ENCODE measurements around the gene PROSER2. TPM values are rescaled to one million over a fixed set of nuclear protein-coding genes. Genes with fewer than 3 reads are reported as not detected.
A peak's percentile ranks its signal among the peaks of the same experiment; 100 is the strongest.
"Not testable (repeated sequence)": the region's sequence is repeated elsewhere in the genome, so short reads cannot be mapped to it uniquely, and the experiment has no call there.

Gene PROSER2
- polyA plus RNA-seq, 6 donors from 2014 or later, result 0.31 to 0.59 TPM; not detected in 4

GRCh38 chr10:11880151-11881029, 57.2 kb downstream of the PROSER2 start:
- Mint-ChIP-seq H3K4me3 (no peak overlapping the region), H3K9me3 (no peaks in the 10 kb centered on the region), H3K27ac (peak overlapping the region in 1 of 6 donors; percentile 84), H3K36me3 (no peaks in the 10 kb centered on the region), H3K27me3 (no peaks in the 10 kb centered on the region), H3K4me1 (no peaks in the 10 kb centered on the region)
- DNase-seq, result no peak
- no peak for ATAC-seq (ENCODE audit: low read depth in 2 of 2)

- Mint-ChIP-seq H3K4me1 (no peaks in the 10 kb centered on the region), H3K27ac (no peak overlapping the region), H3K36me3 (no peaks in the 10 kb centered on the region), H3K9me3 (no peaks in the 10 kb centered on the region), H3K4me3 (no peak overlapping the region), H3K27me3 (no peaks in the 10 kb centered on the region)
- ATAC-seq (ENCODE audit: low read depth in 2 of 2) (no peak), DNase-seq (no peak)
Observed at GRCh38 chr10:11881030-11881476, 57.9 kb downstream of the PROSER2 start.

GRCh38 chr10:11881477-11882417, 58.6 kb downstream of the PROSER2 start:
- Mint-ChIP-seq H3K36me3 (no peaks in the 10 kb centered on the region), H3K4me1 (no peaks in the 10 kb centered on the region), H3K4me3 (no peak overlapping the region), H3K27me3 (no peaks in the 10 kb centered on the region), H3K9me3 (no peaks in the 10 kb centered on the region), H3K27ac (peak overlapping the region in 1 of 6 donors; percentile 61)
- DNase-seq (no peak), ATAC-seq (ENCODE audit: low read depth in 2 of 2) (no peak)

DNA sequence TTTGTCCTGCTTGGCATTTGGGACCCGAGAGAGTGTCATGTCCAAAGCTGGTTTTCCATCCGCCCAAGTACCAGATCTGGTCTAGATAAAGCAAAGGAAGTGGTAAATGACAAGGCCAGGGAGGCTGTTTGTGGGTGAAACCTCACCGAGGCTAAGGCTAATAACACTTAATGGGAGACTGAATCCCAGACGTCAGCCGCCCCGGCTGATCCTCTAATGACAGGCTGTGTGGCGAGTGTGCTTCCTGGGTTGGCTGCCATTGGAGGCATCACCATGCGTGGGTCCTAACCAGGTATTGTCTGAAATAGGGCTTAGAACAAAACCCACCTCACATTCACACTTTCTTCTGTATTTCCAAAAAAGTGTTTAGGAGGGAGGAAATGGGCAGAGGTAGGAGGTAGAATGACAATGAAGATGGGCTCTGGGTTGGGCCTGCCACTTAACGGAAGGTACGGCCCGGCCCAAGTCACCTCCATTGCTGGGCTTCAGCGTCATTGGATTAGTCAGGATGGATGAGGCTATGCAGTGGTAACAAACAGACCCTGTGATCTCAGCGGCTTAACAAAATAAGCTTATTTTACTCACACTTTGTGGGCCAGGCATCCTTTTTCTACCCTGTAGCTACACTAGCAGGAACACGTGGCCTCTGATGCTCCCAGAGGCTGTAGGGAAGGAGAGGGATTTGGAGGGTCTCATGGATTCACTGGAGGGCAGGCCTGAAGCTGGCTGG, 59.7 kb downstream of the PROSER2 start:
- H3K4me1 Mint-ChIP-seq, result no peaks in the 10 kb centered on the region
- no peaks in the 10 kb centered on the region for H3K36me3 Mint-ChIP-seq
- H3K9me3 Mint-ChIP-seq, result no peaks in the 10 kb centered on the region
- no peaks in the 10 kb centered on the region for H3K27me3 Mint-ChIP-seq
- no peak overlapping the region for H3K27ac Mint-ChIP-seq
- DNase-seq (no peak), ATAC-seq (ENCODE audit: low read depth in 2 of 2) (no peak)
- H3K4me3 Mint-ChIP-seq, result no peak overlapping the region

DNA sequence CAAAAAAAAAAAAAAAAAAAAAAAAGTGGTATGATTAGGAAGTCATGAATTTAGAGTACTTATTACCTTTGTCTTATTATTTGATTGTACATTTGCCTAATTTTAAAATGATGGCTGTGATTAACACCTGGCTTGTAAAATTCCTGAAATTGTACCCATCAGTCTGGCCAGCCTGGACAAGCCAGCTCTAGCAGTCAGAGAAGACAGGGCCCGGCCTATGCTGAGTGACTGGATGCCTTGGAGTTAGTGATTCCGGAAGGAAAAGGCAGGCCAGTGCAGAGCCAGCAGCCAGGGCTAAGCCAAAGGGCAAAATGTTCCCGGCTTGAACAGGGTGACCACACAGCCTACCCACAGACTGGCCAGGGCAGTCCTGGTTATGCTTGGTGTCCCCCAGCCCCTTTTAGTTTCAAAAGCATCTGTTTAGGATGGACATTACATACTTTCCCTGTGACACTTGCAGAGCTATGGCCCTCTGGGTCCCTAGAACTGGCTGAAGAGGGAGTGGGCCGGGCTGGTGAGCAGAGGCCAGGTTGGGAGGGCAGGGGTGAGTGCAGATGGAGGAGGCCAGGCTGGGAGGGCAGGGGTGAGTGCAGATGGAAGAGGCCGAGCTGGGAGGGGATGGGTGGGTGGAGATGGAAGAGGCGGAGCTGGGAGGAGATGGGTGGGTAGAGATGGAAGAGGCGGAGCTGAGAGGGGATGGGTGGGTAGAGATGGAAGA, 61.7 kb downstream of the PROSER2 start:
- Mint-ChIP-seq H3K36me3 (no peaks in the 10 kb centered on the region), H3K4me1 (no peaks in the 10 kb centered on the region), H3K27me3 (no peaks in the 10 kb centered on the region), H3K4me3 (no peak overlapping the region), H3K9me3 (no peaks in the 10 kb centered on the region), H3K27ac (no peak overlapping the region)
- ATAC-seq (ENCODE audit: low read depth in 2 of 2), result no peak
- DNase-seq, result no peak

DNA sequence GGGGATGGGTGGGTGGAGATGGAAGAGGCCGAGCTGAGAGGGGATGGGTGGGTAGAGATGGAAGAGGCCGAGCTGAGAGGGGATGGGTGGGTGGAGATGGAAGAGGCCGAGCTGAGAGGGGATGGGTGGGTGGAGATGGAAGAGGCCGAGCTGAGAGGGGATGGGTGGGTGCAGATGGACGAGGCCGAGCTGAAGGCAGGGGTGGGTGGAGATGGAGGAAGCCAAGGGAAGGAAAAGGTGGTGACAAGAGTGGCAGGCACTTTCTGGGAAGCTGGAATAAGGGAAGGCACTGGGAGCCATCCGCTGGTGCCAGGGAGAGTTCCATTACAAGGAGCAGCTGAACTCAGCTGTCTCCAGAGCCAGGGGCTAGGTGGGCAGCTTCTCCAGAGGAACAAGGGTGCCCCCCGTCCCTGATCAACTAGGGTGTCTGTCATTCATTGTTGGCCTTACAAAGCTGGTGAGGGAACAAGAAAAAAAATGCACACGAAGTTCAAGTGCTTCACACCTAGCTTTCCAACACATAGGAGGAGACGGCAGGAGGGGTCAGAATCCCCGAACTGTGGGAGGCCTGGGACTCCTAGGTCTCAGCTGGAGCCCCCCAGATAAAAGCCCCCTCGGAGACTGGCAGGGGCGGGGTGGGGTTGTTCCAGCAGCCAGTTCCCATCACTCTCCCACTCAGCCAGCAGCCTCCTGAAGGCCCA, 62.4 kb downstream of the PROSER2 start:
- H3K4me1 Mint-ChIP-seq, result no peaks in the 10 kb centered on the region
- no peaks in the 10 kb centered on the region for H3K36me3 Mint-ChIP-seq
- no peaks in the 10 kb centered on the region for H3K27me3 Mint-ChIP-seq
- no peak overlapping the region for H3K4me3 Mint-ChIP-seq
- no peak for DNase-seq
- no peak for ATAC-seq (ENCODE audit: low read depth in 2 of 2)
- no peak overlapping the region for H3K27ac Mint-ChIP-seq
- no peaks in the 10 kb centered on the region for H3K9me3 Mint-ChIP-seq

DNA sequence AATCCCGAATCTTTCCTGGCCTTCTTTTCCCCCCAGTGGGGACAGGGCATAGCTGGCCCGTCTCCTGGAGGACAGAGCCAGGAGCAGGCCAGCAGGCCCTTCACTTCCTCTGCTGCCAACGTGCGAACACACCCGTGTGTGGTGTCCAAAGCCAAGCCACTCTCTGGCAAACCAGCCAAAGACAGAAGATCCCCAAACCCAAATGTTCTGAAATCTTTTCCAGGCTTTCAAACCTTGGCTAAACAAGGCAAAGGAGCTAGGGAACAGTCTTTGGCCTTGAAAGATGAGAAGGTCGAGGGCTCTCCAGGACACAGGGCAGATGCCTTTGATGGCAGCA, 63.0 kb downstream of the PROSER2 start:
- ATAC-seq (ENCODE audit: low read depth in 2 of 2) (no peak), DNase-seq (no peak)
- Mint-ChIP-seq H3K27me3 (no peaks in the 10 kb centered on the region), H3K27ac (no peak overlapping the region), H3K9me3 (no peaks in the 10 kb centered on the region), H3K4me1 (no peaks in the 10 kb centered on the region), H3K36me3 (no peaks in the 10 kb centered on the region), H3K4me3 (no peak overlapping the region)

- DNase-seq (no peak), ATAC-seq (ENCODE audit: low read depth in 2 of 2) (peak in 1 of 2 donors; percentile 45)
- Mint-ChIP-seq H3K4me3 (peak overlapping the region in 1 of 8 donors; percentile 6), H3K27ac (no peak overlapping the region), H3K4me1 (no peaks in the 10 kb centered on the region), H3K27me3 (no peaks in the 10 kb centered on the region), H3K9me3 (no peaks in the 10 kb centered on the region), H3K36me3 (no peaks in the 10 kb centered on the region)
Observed at GRCh38 chr10:11886851-11887250, 63.7 kb downstream of the PROSER2 start.

- no peak overlapping the region for H3K4me3 Mint-ChIP-seq
- H3K36me3 Mint-ChIP-seq, result no peaks in the 10 kb centered on the region
Observed at GRCh38 chr10:11887381-11888227, 64.4 kb downstream of the PROSER2 start.

GRCh38 chr10:11889263-11889662, 66.1 kb downstream of the PROSER2 start:
- ATAC-seq (ENCODE audit: low read depth in 2 of 2); DNase-seq; H3K9me3 Mint-ChIP-seq; H3K36me3 Mint-ChIP-seq; H3K4me1 Mint-ChIP-seq; H3K4me3 Mint-ChIP-seq; H3K27me3 Mint-ChIP-seq; H3K27ac Mint-ChIP-seq: not testable (repeated sequence)

More at GRCh38 chr10:11887381-11888227, 64.4 kb downstream of the PROSER2 start:
- Mint-ChIP-seq H3K4me1 (no peaks in the 10 kb centered on the region), H3K9me3 (no peaks in the 10 kb centered on the region), H3K27ac (peak overlapping the region in 1 of 6 donors; percentile 9), H3K27me3 (no peaks in the 10 kb centered on the region)
- ATAC-seq (ENCODE audit: low read depth in 2 of 2) (no peak), DNase-seq (no peak)

- no peak for ATAC-seq (ENCODE audit: low read depth in 2 of 2)
- Mint-ChIP-seq H3K9me3 (no peaks in the 10 kb centered on the region), H3K36me3 (no peaks in the 10 kb centered on the region), H3K27ac (peak overlapping the region in 3 of 6 donors; percentile 4 to 51 (median 25)), H3K4me1 (no peaks in the 10 kb centered on the region), H3K4me3 (no peak overlapping the region), H3K27me3 (no peaks in the 10 kb centered on the region)
- DNase-seq, result no peak
Observed at GRCh38 chr10:11891776-11892486, 68.8 kb downstream of the PROSER2 start.

Data from naive B cell (primary cell).